CD4-positive, alpha-beta T cell (primary cell): ENCODE measurements around the gene ATP10A. TPM values are rescaled to one million over a fixed set of nuclear protein-coding genes. Genes with fewer than 3 reads are reported as not detected.

Experiments used
- ATAC-seq: fragments of 200-7000 bp; cut with Tn5 transposase; one replicate; pipeline ENCODE4 v1.10.0; 2022; ENCODE audit warnings: mild to moderate bottlenecking; ENCODE audit not compliant: poor library complexity
- CTCF ChIA-PET: fragments of 350-600 bp; sonication (Branson Sonifier 250); formaldehyde crosslinking; loops from one replicate; lab custom pipeline; 2021; ENCODE audit warnings: antibody characterized with exemption, inconsistent platforms; lab: Charles Lee
- POLR2A ChIA-PET: fragments of 350-600 bp; sonication (Branson Sonifier 250); formaldehyde crosslinking; loops from one replicate; lab custom pipeline; 2021; ENCODE audit warnings: antibody characterized with exemption, inconsistent platforms; lab: Charles Lee
- DNase-seq, 14 experiments: peaks; one replicate each; pipeline ENCODE4 v3.0.0-alpha.2; 2013 to 2020; ENCODE audit warnings: mixed read lengths in 2 of 14
- H3K27ac ChIP-seq, 2 donors: one replicate each; pipeline versions ENCODE4 v1.5.1 to v1.7.0; 2013; ENCODE audit warnings: low read length in 2 of 2, low read depth in 1 of 2, mild to moderate bottlenecking in 1 of 2
- H3K27me3 ChIP-seq, 2 experiments: 1 replicate in 1 of 2; 2 replicates in 1 of 2; pipeline versions ENCODE4 v1.6.1 to v1.7.0; 2013; ENCODE audit warnings: low read length in 2 of 2, control low read depth in 1 of 2, mild to moderate bottlenecking in 1 of 2, moderate library complexity in 1 of 2; ENCODE audit not compliant: insufficient read depth in 2 of 2, control insufficient read depth in 1 of 2
- H3K36me3 ChIP-seq: one replicate; pipeline ENCODE4 v1.6.1; 2013; ENCODE audit warnings: low read length, control low read depth; ENCODE audit not compliant: insufficient read depth
- H3K4me1 ChIP-seq: one replicate; pipeline ENCODE4 v1.6.1; 2013; ENCODE audit warnings: low read length, control low read depth; ENCODE audit not compliant: insufficient read depth
- H3K4me3 ChIP-seq: one replicate; pipeline ENCODE4 v1.5.1; 2013; ENCODE audit warnings: mild to moderate bottlenecking, low read length, moderate library complexity
- H3K9me3 ChIP-seq, 2 experiments: 1 replicate in 1 of 2; 2 replicates in 1 of 2; pipeline versions ENCODE4 v1.6.1 to v1.7.0; 2013; ENCODE audit warnings: low read length in 2 of 2, mild to moderate bottlenecking in 2 of 2, control low read depth in 1 of 2, moderate library complexity in 1 of 2; ENCODE audit not compliant: control insufficient read depth in 1 of 2, insufficient read depth in 1 of 2
- H3K27ac Mint-ChIP-seq: one replicate; pipeline ENCODE4 v1.8.0; 2020; ENCODE audit warnings: mixed read lengths
- H3K27me3 Mint-ChIP-seq: one replicate; pipeline ENCODE4 v1.8.0; 2021; ENCODE audit warnings: mixed read lengths
- H3K36me3 Mint-ChIP-seq: one replicate; pipeline ENCODE4 v1.8.0; 2021; ENCODE audit warnings: low read depth, mixed read lengths
- H3K4me1 Mint-ChIP-seq: one replicate; pipeline ENCODE4 v1.8.0; 2021; ENCODE audit warnings: low read depth, mixed read lengths
- H3K4me3 Mint-ChIP-seq: one replicate; pipeline ENCODE4 v1.8.0; 2020; ENCODE audit warnings: mild to moderate bottlenecking, mixed read lengths
- H3K9me3 Mint-ChIP-seq: one replicate; pipeline ENCODE4 v1.8.0; 2020; ENCODE audit warnings: mixed read lengths
- intact Hi-C, 2 experiments: fragments of 100-400 bp; cut with DNase I in 1 of 2; cut with micrococcal nuclease in 1 of 2; formaldehyde crosslinking; loops; one replicate each; pipeline versions ENCODE4 v1.15.1 to v1.9.0; 2023 to 2025; cut with DNase I, micrococcal nuclease
- total RNA-seq, 174 experiments: library from RNA in 2 of 174; stranded (reverse) in 2 of 174; gene quantifications; one replicate each; pipeline ENCODE4 v1.2.3 and lab custom pipeline; 2021 to 2026
- TF ChIP-seq, protein P1 (sequence below): fragments of 200-600 bp; IDR thresholded peaks from one replicate; pipeline ENCODE4 v1.8.0; 2022; ENCODE audit warnings: antibody characterized with exemption, mild to moderate bottlenecking

Gene ATP10A
- total RNA-seq, 2 experiments from 2014 or later, result 30.0 to 30.4 TPM

DNA sequence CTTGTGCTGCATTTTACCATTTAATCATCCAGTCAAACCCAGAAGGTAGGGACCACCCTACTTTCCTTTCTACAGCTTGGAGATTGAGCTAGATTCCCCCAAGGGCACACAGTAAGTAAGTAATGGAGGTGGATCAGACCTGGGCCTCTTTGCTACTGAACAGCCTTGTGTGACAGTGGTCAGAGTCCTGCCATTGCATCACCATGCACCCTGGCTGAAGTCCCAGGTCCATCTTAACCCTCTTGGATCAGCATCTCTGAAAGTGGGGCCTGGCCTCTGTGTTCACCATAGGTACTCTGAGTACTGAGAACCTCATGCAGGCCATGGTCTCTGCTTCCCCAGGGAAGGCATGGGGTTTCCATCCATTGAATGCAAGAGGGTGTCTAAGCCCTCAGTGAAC is 34.5 kb upstream of the ATP10A start:
- intact Hi-C loops, result no loop called here
- H3K9me3 Mint-ChIP-seq, result peaks cover 2% of the 10 kb centered on the region
- H3K4me3 ChIP-seq, result no peak overlapping the region
- H3K27ac Mint-ChIP-seq, result no peak overlapping the region
- DNase-seq (no peak), ATAC-seq (no peak)
- no peaks in the 10 kb centered on the region for H3K36me3 Mint-ChIP-seq
- H3K36me3 ChIP-seq, result no peaks in the 10 kb centered on the region
- H3K4me1 ChIP-seq, result no peaks in the 10 kb centered on the region
- ChIA-PET CTCF (no interaction called here), POLR2A (no interaction called here)
- H3K27ac ChIP-seq, result no peak overlapping the region
- no peaks in the 10 kb centered on the region for H3K27me3 Mint-ChIP-seq
- H3K9me3 ChIP-seq, result peaks cover 0 to 3% of the 10 kb centered on the region in 2 experiments
- peaks cover under 1% of the 10 kb centered on the region for H3K4me1 Mint-ChIP-seq
- H3K4me3 Mint-ChIP-seq, result no peak overlapping the region
- TF ChIP-seq, protein P1, sequence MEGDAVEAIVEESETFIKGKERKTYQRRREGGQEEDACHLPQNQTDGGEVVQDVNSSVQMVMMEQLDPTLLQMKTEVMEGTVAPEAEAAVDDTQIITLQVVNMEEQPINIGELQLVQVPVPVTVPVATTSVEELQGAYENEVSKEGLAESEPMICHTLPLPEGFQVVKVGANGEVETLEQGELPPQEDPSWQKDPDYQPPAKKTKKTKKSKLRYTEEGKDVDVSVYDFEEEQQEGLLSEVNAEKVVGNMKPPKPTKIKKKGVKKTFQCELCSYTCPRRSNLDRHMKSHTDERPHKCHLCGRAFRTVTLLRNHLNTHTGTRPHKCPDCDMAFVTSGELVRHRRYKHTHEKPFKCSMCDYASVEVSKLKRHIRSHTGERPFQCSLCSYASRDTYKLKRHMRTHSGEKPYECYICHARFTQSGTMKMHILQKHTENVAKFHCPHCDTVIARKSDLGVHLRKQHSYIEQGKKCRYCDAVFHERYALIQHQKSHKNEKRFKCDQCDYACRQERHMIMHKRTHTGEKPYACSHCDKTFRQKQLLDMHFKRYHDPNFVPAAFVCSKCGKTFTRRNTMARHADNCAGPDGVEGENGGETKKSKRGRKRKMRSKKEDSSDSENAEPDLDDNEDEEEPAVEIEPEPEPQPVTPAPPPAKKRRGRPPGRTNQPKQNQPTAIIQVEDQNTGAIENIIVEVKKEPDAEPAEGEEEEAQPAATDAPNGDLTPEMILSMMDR, result no peak
- H3K27me3 ChIP-seq, result no peaks in the 10 kb centered on the region

DNA sequence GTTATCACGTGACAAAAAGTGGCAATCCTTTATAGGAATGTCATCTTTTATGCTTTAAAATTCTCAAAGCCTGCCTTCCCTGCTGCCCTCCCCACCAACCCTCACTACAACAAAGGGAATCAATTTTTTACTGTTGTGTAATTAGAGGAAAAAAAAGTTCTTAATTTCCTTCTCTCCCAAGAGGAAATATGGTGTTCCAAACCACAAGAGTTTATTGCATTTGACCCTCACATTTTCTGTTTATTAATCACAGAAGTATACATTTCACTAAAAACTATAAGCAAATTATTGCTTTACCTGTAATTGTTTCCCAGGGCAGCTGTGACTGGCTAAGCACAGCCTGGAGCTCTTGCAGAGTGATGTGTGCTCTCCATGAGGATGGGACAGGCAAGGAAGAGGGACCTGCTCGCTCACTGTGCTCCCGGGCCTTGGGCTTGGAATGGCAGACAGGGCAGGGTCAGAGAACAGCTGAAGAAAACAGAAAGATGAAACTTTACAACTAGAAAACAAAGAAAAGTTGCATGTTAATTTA is 31.3 kb upstream of the ATP10A start:
- Mint-ChIP-seq H3K36me3 (no peaks in the 10 kb centered on the region), H3K9me3 (peaks cover 2% of the 10 kb centered on the region), H3K4me3 (no peak overlapping the region), H3K27me3 (no peaks in the 10 kb centered on the region), H3K4me1 (no peaks in the 10 kb centered on the region), H3K27ac (no peak overlapping the region)
- ATAC-seq (no peak), DNase-seq (no peak)
- H3K4me1 ChIP-seq, result no peaks in the 10 kb centered on the region
- peaks cover 0 to 3% of the 10 kb centered on the region in 2 experiments for H3K9me3 ChIP-seq
- intact Hi-C loops, result no loop called here
- no peak overlapping the region for H3K4me3 ChIP-seq
- TF ChIP-seq, protein P1, result no peak
- ChIA-PET POLR2A (no interaction called here), CTCF (no interaction called here)
- no peaks in the 10 kb centered on the region for H3K27me3 ChIP-seq
- H3K27ac ChIP-seq, result no peak overlapping the region
- no peaks in the 10 kb centered on the region for H3K36me3 ChIP-seq

DNA sequence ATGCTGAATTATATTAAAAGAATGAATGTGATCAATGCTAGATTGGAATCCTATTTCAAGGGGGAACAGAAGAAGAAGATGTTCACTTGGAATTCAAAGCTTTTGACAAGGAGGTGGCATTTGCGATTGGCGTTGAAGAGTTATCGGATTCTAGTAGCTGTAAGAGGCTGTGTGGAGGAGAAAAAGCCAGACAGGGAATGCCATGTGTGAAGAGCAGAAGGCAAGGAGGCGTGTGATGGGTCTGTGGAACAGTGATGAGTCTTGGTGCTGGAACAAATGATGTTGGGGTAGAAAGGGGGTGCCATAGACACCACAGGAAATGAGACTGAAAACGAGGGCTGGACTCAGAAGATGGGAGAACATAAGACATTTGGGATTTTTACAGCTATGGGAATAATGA is 30.5 kb upstream of the ATP10A start:
- Mint-ChIP-seq H3K9me3 (peaks cover 2% of the 10 kb centered on the region), H3K4me1 (no peaks in the 10 kb centered on the region), H3K36me3 (no peaks in the 10 kb centered on the region), H3K4me3 (no peak overlapping the region), H3K27me3 (no peaks in the 10 kb centered on the region), H3K27ac (no peak overlapping the region)
- H3K36me3 ChIP-seq, result no peaks in the 10 kb centered on the region
- H3K27ac ChIP-seq, result no peak overlapping the region
- POLR2A ChIA-PET, result no interaction called here
- peaks cover 0 to 3% of the 10 kb centered on the region in 2 experiments for H3K9me3 ChIP-seq
- no peak overlapping the region for H3K4me3 ChIP-seq
- TF ChIP-seq, protein P1, result no peak
- DNase-seq, result no peak
- H3K4me1 ChIP-seq, result no peaks in the 10 kb centered on the region
- CTCF ChIA-PET, result no interaction called here
- no peak for ATAC-seq
- no peaks in the 10 kb centered on the region for H3K27me3 ChIP-seq
- intact Hi-C loops, result no loop called here
